MM.1S (cell line): ENCODE data around the gene EFTUD2.

Experiments
- DNase-seq: peaks from one replicate; pipeline ENCODE4 v3.0.0-alpha.2; 2015
- H2AFZ ChIP-seq: fragments of 300-600 bp; sonication (generic); 2 replicates; pipeline ENCODE4 v1.6.0; 2016; ENCODE audit warnings: antibody characterized with exemption, low read length
- H3F3A ChIP-seq: fragments of 300-600 bp; sonication (generic); 2 replicates; pipeline ENCODE4 v1.6.1; 2016; ENCODE audit warnings: mild to moderate bottlenecking, antibody characterized with exemption, low read length, moderate library complexity, mixed read lengths; ENCODE audit not compliant: insufficient read depth
- H3K27ac ChIP-seq: fragments of 300-600 bp; sonication (generic); 2 replicates; pipeline ENCODE4 v1.5.1; 2016; ENCODE audit warnings: mild to moderate bottlenecking, low read length
- H3K27me3 ChIP-seq: fragments of 300-600 bp; sonication (generic); replicated peaks from 2 replicates; pipeline ENCODE4 v1.6.0; 2016; ENCODE audit warnings: low read length; ENCODE audit not compliant: insufficient read depth
- H3K36me3 ChIP-seq: fragments of 300-600 bp; sonication (generic); replicated peaks from 2 replicates; pipeline ENCODE4 v1.6.1; 2016; ENCODE audit warnings: mild to moderate bottlenecking, low read length, mixed read lengths; ENCODE audit not compliant: insufficient read depth
- H3K4me1 ChIP-seq: fragments of 300-600 bp; sonication (generic); 2 replicates; pipeline ENCODE4 v1.6.1; 2016; ENCODE audit warnings: low read length, mixed read lengths
- H3K4me2 ChIP-seq: fragments of 300-600 bp; sonication (generic); 2 replicates; pipeline ENCODE4 v1.6.0; 2016; ENCODE audit warnings: low read depth, low read length
- H3K4me3 ChIP-seq: fragments of 300-600 bp; sonication (generic); 2 replicates; pipeline ENCODE4 v1.5.1; 2016; ENCODE audit warnings: low read length, mixed read lengths
- H3K79me2 ChIP-seq: fragments of 300-600 bp; sonication (generic); 2 replicates; pipeline ENCODE4 v1.6.1; 2016; ENCODE audit warnings: mixed run types, low read length, mixed read lengths
- H3K9ac ChIP-seq: fragments of 300-600 bp; sonication (generic); 2 replicates; pipeline ENCODE4 v1.6.1; 2016; ENCODE audit warnings: low read length, mixed read lengths
- H3K9me2 ChIP-seq: fragments of 300-600 bp; sonication (generic); replicated peaks from 2 replicates; pipeline ENCODE4 v1.6.1; 2016; ENCODE audit warnings: mild to moderate bottlenecking, low read length, mixed read lengths; ENCODE audit not compliant: insufficient read depth
- H3K9me3 ChIP-seq: fragments of 300-600 bp; sonication (generic); replicated peaks from 2 replicates; pipeline ENCODE4 v1.6.1; 2016; ENCODE audit warnings: mild to moderate bottlenecking, low read length, mixed read lengths; ENCODE audit not compliant: insufficient read depth
- H4K20me1 ChIP-seq: fragments of 300-600 bp; sonication (generic); 2 replicates; pipeline ENCODE4 v1.6.1; 2016; ENCODE audit warnings: mild to moderate bottlenecking, low read length, moderate library complexity, mixed read lengths; ENCODE audit not compliant: insufficient read depth
- EZH2 ChIP-seq: fragments of 300-600 bp; sonication (generic); optimal IDR thresholded peaks from 2 replicates; pipeline ENCODE3; 2017; ENCODE audit warnings: low read depth, mild to moderate bottlenecking, antibody characterized with exemption, low read length, mixed read lengths
- EZH2phosphoT487 ChIP-seq: fragments of 300-600 bp; sonication (generic); IDR thresholded peaks from 2 replicates; pipeline ENCODE4 v1.6.1; 2018; ENCODE audit warnings: antibody characterized with exemption, low read length
- TF ChIP-seq, protein P1 (sequence below): fragments of 300-600 bp; sonication (generic); IDR thresholded peaks from 2 replicates; pipeline ENCODE4 v1.5.1; 2016; ENCODE audit warnings: antibody characterized with exemption, low read length, mixed read lengths

Gene EFTUD2

DNA sequence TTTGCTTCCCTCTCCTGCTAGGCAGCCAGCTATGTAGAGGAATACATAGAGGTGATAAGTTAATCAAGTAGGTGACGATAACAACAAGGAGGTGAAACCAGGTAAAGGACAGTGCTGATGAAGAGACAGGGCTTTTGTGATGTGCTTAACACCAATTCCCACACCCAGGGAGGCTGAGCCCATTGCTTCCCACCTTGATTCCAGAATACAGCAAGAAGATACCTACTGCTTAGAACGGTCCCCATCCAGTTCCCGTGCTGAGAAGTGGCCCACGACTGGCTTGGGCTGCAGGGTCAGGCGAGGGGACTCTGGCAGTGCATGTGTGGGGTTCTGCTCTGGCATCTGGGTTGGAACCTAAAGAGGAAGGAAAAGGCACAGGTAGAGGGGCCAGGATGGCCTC is 32.1 kb upstream of the EFTUD2 start:
- Histone ChIP-seq H3K4me3 (no peak overlapping the region), H3K36me3 (peaks cover 16% of the 10 kb centered on the region), H3K9me2 (no peaks in the 10 kb centered on the region), H3F3A (no peaks in the 10 kb centered on the region), H3K79me2 (peaks cover 15% of the 10 kb centered on the region), H2AFZ (no peak overlapping the region), H3K9me3 (no peaks in the 10 kb centered on the region), H3K4me2 (no peak overlapping the region), H4K20me1 (no peaks in the 10 kb centered on the region; the same call in 1 of the 2 replicates), H3K27me3 (no peaks in the 10 kb centered on the region), H3K4me1 (no peaks in the 10 kb centered on the region), H3K9ac (no peak overlapping the region), H3K27ac (no peak overlapping the region)
- TF ChIP-seq, protein P1, sequence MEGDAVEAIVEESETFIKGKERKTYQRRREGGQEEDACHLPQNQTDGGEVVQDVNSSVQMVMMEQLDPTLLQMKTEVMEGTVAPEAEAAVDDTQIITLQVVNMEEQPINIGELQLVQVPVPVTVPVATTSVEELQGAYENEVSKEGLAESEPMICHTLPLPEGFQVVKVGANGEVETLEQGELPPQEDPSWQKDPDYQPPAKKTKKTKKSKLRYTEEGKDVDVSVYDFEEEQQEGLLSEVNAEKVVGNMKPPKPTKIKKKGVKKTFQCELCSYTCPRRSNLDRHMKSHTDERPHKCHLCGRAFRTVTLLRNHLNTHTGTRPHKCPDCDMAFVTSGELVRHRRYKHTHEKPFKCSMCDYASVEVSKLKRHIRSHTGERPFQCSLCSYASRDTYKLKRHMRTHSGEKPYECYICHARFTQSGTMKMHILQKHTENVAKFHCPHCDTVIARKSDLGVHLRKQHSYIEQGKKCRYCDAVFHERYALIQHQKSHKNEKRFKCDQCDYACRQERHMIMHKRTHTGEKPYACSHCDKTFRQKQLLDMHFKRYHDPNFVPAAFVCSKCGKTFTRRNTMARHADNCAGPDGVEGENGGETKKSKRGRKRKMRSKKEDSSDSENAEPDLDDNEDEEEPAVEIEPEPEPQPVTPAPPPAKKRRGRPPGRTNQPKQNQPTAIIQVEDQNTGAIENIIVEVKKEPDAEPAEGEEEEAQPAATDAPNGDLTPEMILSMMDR: no peak
- TF ChIP-seq EZH2: no peak
- no peak for TF ChIP-seq EZH2phosphoT487
- no peak for DNase-seq

- TF ChIP-seq, protein P1: no peak
- no peak for TF ChIP-seq EZH2phosphoT487
- no peak for TF ChIP-seq EZH2
- Histone ChIP-seq H3K4me2 (no peak overlapping the region), H3K9me2 (no peaks in the 10 kb centered on the region), H3K27ac (no peak overlapping the region), H2AFZ (no peak overlapping the region), H3K4me3 (no peak overlapping the region), H3K9me3 (no peaks in the 10 kb centered on the region), H4K20me1 (no peaks in the 10 kb centered on the region; the same call in 1 of the 2 replicates), H3K9ac (no peak overlapping the region), H3K4me1 (no peaks in the 10 kb centered on the region), H3F3A (0 out of 2 replicates have a peak, but pooled peaks cover 3% of the 10 kb centered on the region), H3K27me3 (no peaks in the 10 kb centered on the region), H3K79me2 (peaks cover 8% of the 10 kb centered on the region), H3K36me3 (peaks cover 16% of the 10 kb centered on the region)
- no peak for DNase-seq
Measured at GRCh38 chr17:44930667-44931066, 31.4 kb upstream of the EFTUD2 start.

GRCh38 chr17:44928950-44929720 is 29.9 kb upstream of the EFTUD2 start:
- TF ChIP-seq EZH2 (no peak), EZH2phosphoT487 (no peak)
- TF ChIP-seq, protein P1: no peak
- no peaks in the 10 kb centered on the region for H4K20me1 ChIP-seq

More at GRCh38 chr17:44928950-44929720, 29.9 kb upstream of the EFTUD2 start:
- H3K36me3 ChIP-seq: peaks cover 16% of the 10 kb centered on the region
- no peaks in the 10 kb centered on the region for H3K9me3 ChIP-seq
- H3K27me3 ChIP-seq: no peaks in the 10 kb centered on the region
- no peak overlapping the region for H3K4me3 ChIP-seq
- H3K27ac ChIP-seq: no peak overlapping the region
- H3K9ac ChIP-seq: no peak overlapping the region
- H3K4me2 ChIP-seq: no peak overlapping the region
- peaks cover 6% of the 10 kb centered on the region for H3F3A ChIP-seq
- no peaks in the 10 kb centered on the region for H3K4me1 ChIP-seq
- H2AFZ ChIP-seq: no peak overlapping the region
- H3K79me2 ChIP-seq: no peaks in the 10 kb centered on the region
- H3K9me2 ChIP-seq: no peaks in the 10 kb centered on the region
- no peak for DNase-seq
